Thyroid gland (tissue), 4 donors: ENCODE data around the gene LDHAL6B. TPM values are rescaled to one million over a fixed set of nuclear protein-coding genes. Genes with fewer than 3 reads are reported as not detected.

Source experiments
- DNase-seq, 2 donors: peaks; one replicate each; pipeline ENCODE4 v3.0.0-alpha.2; 2019
- H3K27ac ChIP-seq, 3 donors: fragments of 200-600 bp; sonication (generic); 1 replicate in 2 of 3; 2 replicates in 1 of 3; pipeline ENCODE4 v1.5.1; 2016 to 2019; ENCODE audit warnings: mild to moderate bottlenecking in 1 of 3, moderate library complexity in 1 of 3
- H3K27me3 ChIP-seq: fragments of 200-600 bp; sonication (generic); one replicate; pipeline ENCODE4 v1.5.1; 2019
- H3K36me3 ChIP-seq, 2 donors: fragments of 200-600 bp; sonication (generic); one replicate each; pipeline ENCODE4 v1.5.1; 2016 to 2019
- H3K4me1 ChIP-seq, 2 donors: fragments of 200-600 bp; sonication (generic); one replicate each; pipeline ENCODE4 v1.5.1; 2017 to 2019
- H3K4me3 ChIP-seq, 3 donors: fragments of 200-600 bp; sonication (generic); replicated peaks in 1 of 3; 1 replicate in 2 of 3; 2 replicates in 1 of 3; pipeline ENCODE4 v1.5.1; 2016; ENCODE audit warnings: mild to moderate bottlenecking in 1 of 3
- H3K9me3 ChIP-seq: fragments of 200-600 bp; sonication (generic); one replicate; pipeline ENCODE4 v1.5.1; 2017
- POLR2A ChIP-seq, 2 donors: fragments of 450-650 bp; IDR thresholded peaks; one replicate each; pipeline ENCODE4 v1.6.1; 2017; ENCODE audit warnings: antibody characterized with exemption in 2 of 2, mild to moderate bottlenecking in 2 of 2, moderate library complexity in 1 of 2
- WGBS, 2 donors: methylation state at CpG; one replicate each; pipeline ENCODE4 v1.1.5; 2017; 5-methylcytosine and 5-hydroxymethylcytosine counted together
- intact Hi-C: fragments of 100-400 bp; cut with DNase I; formaldehyde crosslinking; loops from one replicate; pipeline ENCODE4 v1.15.1; 2023
- total RNA-seq, 4 donors: library from RNA; depleted of rRNA; stranded (reverse); fragments of >200 nt; gene quantifications; one replicate each; pipeline ENCODE4 v1.2.3, GENCODE V29; 2016
- TF ChIP-seq, protein P1 (sequence below), 6 experiments: fragments of 200-600 bp in 3 of 6; fragments of 450-650 bp in 3 of 6; sonication (generic) in 3 of 6; IDR thresholded peaks; one replicate each; pipeline ENCODE4 v1.5.1; 2016 to 2019; ENCODE audit warnings: antibody characterized with exemption in 6 of 6, mild to moderate bottlenecking in 2 of 6, inconsistent platforms in 1 of 6, moderate library complexity in 1 of 6

LDHAL6B gene
- total RNA-seq, 4 donors from 2014 or later, result 0.27 TPM; not detected in 3

GRCh38 chr15:59247364-59247763 lies 40.7 kb downstream of the LDHAL6B start:
- Histone ChIP-seq H3K4me3 (no peak overlapping the region), H3K27me3 (no peaks in the 10 kb centered on the region), H3K27ac (no peak overlapping the region), H3K36me3 (no peaks in the 10 kb centered on the region), H3K4me1 (no peaks in the 10 kb centered on the region), H3K9me3 (no peaks in the 10 kb centered on the region)
- intact Hi-C loops, result loop anchor here (10.0 kb wide), 2 partner anchors 127 to 247 kb away; partner anchors contain the start of gene MYO1E
- WGBS, 2 donors, result 5 to 17% methylated on average over 2 of the region's 2 CpGs
- peak; percentile 76 for DNase-seq
- no peak for TF ChIP-seq POLR2A (IDR thresholded peaks at IDR 0.05)
- TF ChIP-seq, protein P1, sequence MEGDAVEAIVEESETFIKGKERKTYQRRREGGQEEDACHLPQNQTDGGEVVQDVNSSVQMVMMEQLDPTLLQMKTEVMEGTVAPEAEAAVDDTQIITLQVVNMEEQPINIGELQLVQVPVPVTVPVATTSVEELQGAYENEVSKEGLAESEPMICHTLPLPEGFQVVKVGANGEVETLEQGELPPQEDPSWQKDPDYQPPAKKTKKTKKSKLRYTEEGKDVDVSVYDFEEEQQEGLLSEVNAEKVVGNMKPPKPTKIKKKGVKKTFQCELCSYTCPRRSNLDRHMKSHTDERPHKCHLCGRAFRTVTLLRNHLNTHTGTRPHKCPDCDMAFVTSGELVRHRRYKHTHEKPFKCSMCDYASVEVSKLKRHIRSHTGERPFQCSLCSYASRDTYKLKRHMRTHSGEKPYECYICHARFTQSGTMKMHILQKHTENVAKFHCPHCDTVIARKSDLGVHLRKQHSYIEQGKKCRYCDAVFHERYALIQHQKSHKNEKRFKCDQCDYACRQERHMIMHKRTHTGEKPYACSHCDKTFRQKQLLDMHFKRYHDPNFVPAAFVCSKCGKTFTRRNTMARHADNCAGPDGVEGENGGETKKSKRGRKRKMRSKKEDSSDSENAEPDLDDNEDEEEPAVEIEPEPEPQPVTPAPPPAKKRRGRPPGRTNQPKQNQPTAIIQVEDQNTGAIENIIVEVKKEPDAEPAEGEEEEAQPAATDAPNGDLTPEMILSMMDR (IDR thresholded peaks at IDR 0.05), result peak; percentile 19 to 71 (median 62)

DNA sequence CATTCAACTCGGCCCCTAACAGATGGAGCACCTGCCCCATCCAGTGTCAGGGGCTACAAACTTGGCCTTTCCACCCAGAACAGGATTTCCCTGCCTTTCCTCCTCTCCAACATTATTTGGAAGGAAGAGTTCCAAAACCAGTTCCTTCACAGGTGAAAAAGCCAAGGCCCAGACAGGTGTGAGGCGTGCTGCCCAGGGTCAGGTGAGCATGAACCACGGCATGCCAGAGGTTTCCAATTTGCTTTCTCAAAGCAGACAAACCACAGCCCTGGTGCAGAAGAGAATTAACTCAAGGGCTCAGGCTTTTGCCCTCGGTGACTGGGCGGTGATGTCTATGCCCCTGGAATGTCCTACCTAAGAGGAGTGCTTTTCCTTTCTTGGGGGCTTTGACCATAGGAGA lies 43.2 kb downstream of the LDHAL6B start:
- Histone ChIP-seq H3K27ac (no peak overlapping the region), H3K36me3 (no peaks in the 10 kb centered on the region), H3K27me3 (no peaks in the 10 kb centered on the region), H3K9me3 (no peaks in the 10 kb centered on the region), H3K4me1 (no peaks in the 10 kb centered on the region), H3K4me3 (no peak overlapping the region)
- TF ChIP-seq, protein P1 (IDR thresholded peaks at IDR 0.05), result no peak
- TF ChIP-seq POLR2A (IDR thresholded peaks at IDR 0.05), result no peak
- no peak for DNase-seq
- 93 to 94% methylated on average over 3 to 5 of the region's 5 CpGs for WGBS, 2 donors
- intact Hi-C loops, result loop anchor here (10.0 kb wide), 2 partner anchors 125 to 245 kb away; partner anchors contain the start of gene MYO1E

GRCh38 chr15:59250249-59250648 lies 43.6 kb downstream of the LDHAL6B start:
- TF ChIP-seq POLR2A (IDR thresholded peaks at IDR 0.05), result no peak
- TF ChIP-seq, protein P1 (IDR thresholded peaks at IDR 0.05), result no peak
- no peaks in the 10 kb centered on the region for H3K36me3 ChIP-seq
- H3K9me3 ChIP-seq, result no peaks in the 10 kb centered on the region
- intact Hi-C loops, result no loop called here
- no peaks in the 10 kb centered on the region for H3K4me1 ChIP-seq
- H3K27me3 ChIP-seq, result no peaks in the 10 kb centered on the region
- H3K4me3 ChIP-seq, result no peak overlapping the region
- DNase-seq, result no peak
- WGBS, 2 donors, result 93% methylated on average over 13 of the region's 13 CpGs
- no peak overlapping the region for H3K27ac ChIP-seq

DNA sequence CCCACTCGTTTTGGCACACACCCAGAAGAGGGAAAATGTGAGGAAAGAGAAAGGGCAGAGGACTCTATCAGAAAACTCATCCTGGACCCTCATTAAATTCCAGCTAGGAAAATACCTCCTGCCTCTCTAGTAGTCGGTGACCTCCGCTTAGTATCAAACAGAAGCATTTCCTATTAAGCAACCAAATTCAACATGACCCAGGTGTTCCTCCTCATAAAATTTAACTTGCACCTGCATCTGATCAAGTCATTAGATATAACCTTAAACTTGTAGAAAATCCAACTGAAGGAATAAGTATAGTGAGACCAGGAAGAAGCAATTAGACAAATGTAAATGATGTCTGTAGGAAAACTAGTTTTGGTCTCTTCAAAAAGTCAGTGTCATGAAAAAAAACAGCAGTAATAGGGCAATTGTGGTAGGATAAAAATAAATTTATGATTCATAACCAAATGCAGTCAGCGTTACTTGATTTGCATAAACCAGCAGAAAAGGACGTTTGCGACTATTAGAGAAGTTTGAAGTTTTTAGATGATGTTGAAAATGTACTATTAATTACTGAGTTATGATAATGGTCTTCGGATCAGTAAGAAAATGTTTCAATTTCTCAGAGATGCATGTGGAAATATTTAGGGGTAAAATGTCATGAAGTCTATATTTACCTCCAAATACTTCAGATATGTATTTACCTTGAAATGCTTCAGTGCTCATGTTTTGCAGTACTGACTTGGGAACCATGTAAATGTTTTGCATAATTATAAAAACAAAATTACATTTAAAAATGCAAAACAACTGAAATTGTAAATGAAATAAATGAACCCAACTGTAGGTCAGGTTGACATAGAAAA lies 44.6 kb downstream of the LDHAL6B start:
- H3K4me3 ChIP-seq, result no peak overlapping the region
- DNase-seq, result no peak
- H3K27ac ChIP-seq, result no peak overlapping the region
- TF ChIP-seq POLR2A (IDR thresholded peaks at IDR 0.05), result no peak
- TF ChIP-seq, protein P1 (IDR thresholded peaks at IDR 0.05), result no peak
- intact Hi-C loops, result no loop called here
- H3K4me1 ChIP-seq, result no peaks in the 10 kb centered on the region
- no peaks in the 10 kb centered on the region for H3K9me3 ChIP-seq
- H3K27me3 ChIP-seq, result no peaks in the 10 kb centered on the region
- H3K36me3 ChIP-seq, result no peaks in the 10 kb centered on the region
- 76 to 83% methylated on average over 7 of the region's 7 CpGs for WGBS, 2 donors

GRCh38 chr15:59252137-59252536 lies 45.5 kb downstream of the LDHAL6B start:
- no peaks in the 10 kb centered on the region for H3K27me3 ChIP-seq
- no peak for TF ChIP-seq POLR2A (IDR thresholded peaks at IDR 0.05)
- TF ChIP-seq, protein P1 (IDR thresholded peaks at IDR 0.05), result no peak
- H3K4me3 ChIP-seq, result no peak overlapping the region
- H3K36me3 ChIP-seq, result no peaks in the 10 kb centered on the region
- no peak for DNase-seq
- intact Hi-C loops, result no loop called here
- H3K27ac ChIP-seq, result no peak overlapping the region
- 90 to 98% methylated on average over 5 of the region's 5 CpGs for WGBS, 2 donors
- no peaks in the 10 kb centered on the region for H3K4me1 ChIP-seq
- H3K9me3 ChIP-seq, result no peaks in the 10 kb centered on the region
